HG03175 (cell line): ENCODE measurements around the gene WNT3A.
A peak's percentile ranks its signal among the peaks of the same experiment; 100 is the strongest.

Experiments used
- ATAC-seq: cut with Tn5 transposase; IDR thresholded peaks from one replicate; pipeline ENCODE4 v1.9.1; 2021; ENCODE audit warnings: mild to moderate bottlenecking, moderate library complexity; ENCODE audit not compliant: unreplicated experiment

The WNT3A gene

DNA sequence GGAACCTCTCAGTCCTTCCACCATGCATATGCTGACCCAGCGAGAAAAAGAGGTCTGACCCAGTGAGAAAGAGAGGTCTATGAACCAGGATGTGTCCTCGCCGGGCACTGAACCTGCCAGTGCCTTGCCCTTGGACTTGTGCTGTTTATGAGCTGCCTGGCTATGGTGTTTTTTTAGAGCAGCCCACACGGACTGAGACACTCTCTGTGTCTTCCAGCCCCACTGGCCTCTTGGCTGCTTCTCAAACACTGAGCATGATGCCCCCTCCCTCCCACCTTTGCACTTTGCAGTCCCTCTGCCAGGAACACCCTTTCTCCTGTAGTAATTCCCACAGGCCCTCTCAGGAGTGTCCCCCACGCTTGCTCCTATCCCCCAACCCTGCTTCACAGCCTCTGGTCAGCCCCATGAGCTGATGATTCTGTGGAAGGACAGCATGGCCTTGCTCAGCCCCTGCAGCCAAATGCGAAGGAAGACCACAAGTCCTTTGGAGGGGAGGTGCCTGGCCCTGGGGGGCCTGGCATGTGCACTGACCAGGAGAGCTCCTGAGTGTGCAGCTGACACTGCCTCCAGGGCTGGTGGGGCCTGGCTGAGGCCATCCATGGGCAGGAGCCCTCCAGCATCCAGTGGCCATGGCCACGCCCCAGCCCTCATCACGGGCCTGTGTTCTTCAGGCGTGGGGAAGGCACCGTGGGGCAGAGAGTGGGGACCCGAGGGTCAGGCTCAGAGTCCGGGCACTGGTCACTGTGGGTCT lies 23.8 kb downstream of the WNT3A start:
- ATAC-seq = no peak

DNA sequence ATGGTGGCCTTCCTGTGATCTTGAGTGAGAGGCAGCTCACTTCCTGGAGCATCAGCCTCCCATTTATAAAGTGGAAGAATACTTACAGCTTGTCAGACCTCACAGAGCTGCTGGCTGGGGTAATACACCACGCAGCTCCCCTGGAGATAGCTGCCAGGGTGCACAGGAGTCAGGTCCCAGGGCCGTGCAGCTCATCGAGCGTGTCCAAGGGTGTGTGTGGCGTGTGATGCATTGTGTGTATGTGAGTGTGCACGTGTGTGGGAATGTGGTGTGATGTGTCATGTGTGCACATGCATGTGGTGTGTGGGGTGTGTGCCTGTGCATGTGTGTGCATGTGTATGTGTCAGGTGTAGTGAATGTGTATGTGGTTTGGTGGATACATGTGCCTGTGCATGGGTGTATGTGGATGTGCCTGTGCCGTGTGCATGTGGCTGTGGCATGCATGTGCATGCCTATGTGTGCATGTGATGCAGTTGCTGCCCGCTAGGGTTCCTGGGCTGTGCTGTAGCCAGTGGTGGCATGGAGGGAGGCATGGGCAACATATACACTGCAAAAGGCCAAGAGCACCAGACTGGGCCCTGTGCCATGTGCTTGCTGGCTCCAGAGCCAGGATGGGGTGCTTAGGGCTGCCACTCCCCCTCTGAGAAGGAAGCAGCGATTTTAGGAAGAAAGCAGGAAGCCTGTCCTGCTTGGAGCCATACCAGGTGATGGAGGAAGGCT lies 24.6 kb downstream of the WNT3A start:
- ATAC-seq = no peak

- no peak for ATAC-seq
These were observed 25.2 kb downstream of the WNT3A start for GRCh38 chr1:228032041-228032440.

DNA sequence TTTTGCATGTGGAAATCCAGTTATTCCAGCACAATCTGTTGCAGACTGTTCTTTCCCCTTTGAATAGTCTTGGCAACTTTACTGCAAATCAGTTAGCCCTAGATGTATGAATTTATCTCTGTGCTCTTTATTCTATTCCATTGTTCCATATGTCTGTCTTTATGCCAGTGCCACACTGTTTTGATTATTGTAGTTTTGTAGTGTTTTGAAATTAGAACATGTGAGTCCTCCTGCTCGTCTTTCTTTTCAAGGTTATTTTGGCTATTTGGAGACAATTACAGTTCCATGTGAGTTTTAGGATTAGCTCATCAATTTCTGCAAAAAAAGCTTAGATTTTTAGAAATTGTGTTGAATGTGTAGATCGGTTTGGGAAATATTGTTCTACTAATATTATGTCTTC lies 26.6 kb downstream of the WNT3A start:
- ATAC-seq = no peak

DNA sequence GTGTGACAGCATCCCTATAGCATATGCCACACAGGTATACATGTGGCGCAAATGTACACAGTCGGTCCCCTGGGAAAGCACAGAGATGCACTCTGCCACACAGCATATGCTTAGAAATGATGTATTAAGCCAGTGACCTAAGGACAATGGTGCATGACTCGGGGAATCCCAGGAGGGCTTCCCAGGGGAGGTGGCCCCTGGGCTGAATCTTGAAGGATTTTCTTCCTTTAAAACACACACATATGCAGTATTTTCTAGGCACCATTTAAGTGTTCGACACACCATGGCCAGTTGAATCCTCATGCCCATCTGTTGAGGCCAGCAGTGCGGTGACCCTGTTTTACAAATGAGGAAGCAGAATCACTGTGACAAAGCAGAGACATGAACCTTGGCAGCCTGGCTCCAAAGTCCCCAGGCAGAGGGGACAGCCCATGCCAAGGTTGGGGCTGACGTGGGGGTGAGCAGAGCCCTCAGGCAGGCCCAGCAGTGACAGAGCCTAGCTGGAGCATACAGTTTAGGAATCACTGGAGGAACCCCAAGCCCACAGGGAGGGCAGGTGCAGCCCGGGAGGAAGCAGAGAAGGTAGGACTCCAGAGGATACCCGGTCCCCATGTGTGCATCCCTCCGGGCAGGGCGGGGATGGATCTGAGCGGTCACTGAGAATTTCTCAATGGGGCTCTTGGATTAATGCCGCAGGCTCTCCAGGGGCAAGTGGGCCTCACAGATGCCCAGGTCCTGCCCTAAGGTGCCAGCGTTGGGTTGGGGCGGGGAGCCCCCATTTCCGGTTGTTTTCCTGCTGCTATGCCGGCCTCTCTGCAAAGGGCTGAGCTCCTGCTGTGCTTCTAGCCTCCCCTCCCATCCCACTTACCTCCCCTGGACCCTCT lies 28.4 kb downstream of the WNT3A start:
- ATAC-seq = no peak

- ATAC-seq = no peak
These were observed 29.0 kb downstream of the WNT3A start for GRCh38 chr1:228035844-228036243.

DNA sequence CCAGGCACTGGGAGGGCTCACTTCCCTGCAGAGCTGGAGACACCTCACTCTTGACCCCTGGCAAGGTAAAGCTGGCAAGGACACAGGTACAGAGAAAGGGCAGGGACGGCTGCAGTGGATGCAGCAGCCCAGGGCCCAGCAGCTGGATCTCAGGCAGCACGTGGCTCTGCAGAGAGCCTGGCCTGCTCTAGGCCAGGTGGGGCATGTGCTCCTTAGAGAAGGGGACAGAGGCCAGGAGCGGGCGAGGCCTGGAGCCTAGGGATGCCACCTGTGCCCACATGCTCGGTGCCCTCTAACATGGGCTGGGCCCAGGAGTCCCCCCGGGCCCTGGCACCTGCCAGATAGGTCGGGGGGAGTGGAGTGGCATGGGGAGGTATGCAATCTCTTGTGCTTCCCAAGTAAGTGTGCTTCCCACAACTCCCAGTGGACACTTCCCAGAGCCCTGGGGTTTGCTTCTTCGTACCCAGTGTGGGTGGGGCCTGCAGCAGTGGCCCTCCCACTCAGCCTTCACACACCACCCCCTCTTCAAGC lies 30.0 kb downstream of the WNT3A start:
- ATAC-seq = no peak

GRCh38 chr1:228037401-228038386 lies 30.9 kb downstream of the WNT3A start:
- ATAC-seq = peak; percentile 81

DNA sequence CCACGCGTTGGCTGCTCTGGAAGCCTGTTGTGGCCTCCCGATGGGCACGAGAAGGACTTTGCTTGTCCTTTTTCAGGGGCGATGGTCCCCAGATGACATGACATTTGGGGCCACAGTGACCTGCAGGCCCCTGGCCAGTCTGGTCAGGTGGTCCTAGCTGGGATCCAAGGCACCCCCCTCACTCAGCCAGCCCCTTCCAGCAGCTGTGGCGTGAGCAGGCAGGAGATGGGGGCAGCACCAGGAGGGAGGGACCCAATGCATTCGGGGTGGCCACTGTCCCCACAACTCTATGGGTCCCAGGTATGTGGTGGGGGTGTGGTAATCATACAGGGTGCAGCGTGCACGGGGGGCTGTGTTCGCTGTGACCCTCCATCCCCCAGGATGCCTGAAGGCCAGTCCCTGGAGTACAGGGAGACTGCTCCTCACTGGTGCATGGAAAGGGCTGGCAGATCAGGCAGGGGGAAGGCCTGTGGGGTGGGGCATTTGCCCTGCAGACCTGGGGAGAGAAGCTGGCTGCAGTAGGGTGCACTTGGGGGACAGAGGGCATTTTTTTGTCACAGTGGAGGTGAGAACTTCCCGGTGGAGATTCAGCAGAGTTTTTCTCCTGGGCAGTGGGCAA lies 31.7 kb downstream of the WNT3A start:
- no peak for ATAC-seq

DNA sequence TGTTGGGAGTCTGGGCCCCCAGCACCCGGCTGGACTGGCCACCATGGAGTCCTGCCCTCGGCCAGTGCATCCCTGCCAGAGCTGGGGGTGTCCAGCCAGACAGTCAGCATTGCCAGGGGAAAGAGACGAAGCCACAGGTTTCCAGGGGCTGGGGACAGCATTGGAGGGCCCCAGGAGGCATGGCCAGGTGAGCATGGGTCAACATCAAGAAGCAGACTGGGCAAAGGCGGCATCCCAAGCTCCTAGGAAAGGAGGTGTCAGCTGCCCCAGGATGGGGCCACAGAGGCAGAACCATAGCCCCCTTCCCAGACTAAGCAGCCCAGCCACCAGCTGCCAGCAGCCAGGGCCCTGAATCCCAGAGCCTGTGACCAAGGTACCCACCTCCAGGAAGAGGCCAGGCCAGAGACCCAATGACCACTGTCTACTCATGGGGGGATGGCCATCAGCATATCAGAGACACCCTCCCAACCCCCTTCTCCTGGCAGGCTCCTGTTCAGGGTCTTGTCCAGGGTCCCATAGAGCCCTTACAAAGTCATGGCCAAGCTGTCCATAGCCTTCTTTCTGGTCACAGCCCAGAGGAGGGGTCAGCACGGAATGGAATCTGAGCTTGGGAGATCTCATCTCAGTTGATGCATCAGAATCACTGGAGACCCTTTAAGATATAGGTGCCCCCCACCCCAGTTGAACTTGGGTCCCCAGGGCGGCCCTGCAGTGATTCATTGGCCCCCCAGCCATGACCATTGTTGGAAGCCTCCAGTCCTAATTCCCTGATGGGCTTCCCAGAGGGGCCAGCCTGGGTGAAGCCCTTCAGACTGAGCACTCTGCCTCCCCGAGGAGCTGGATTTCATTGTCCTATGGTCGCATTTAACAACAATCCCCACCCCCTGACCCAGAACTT lies 32.5 kb downstream of the WNT3A start:
- ATAC-seq = no peak

- no peak for ATAC-seq
These were observed 33.2 kb downstream of the WNT3A start for GRCh38 chr1:228039986-228040385.

GRCh38 chr1:228041316-228041715 lies 34.5 kb downstream of the WNT3A start:
- no peak for ATAC-seq

- no peak for ATAC-seq
These were observed 35.7 kb downstream of the WNT3A start for GRCh38 chr1:228042508-228042907.

GRCh38 chr1:228043281-228043848 lies 36.6 kb downstream of the WNT3A start:
- no peak for ATAC-seq

DNA sequence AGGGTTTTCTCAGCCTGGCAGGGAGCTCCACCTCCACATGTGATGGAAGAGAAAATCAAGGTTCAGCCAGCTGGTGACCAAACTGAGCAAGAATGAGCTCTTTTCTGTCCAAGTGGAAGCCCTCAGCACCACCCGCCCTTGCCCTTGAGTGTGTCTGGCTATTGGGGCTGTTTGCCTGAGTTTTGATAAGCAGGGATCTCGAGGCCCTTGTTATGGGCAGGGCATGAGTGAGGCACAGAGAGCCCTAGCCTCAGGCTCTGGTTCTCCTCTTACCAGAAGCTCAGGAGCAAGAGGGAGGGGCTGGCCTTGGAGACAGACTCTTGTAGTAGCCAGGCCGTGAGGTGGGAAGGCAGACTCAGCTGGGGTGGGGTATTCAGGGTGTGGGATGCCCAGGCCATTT lies 38.2 kb downstream of the WNT3A start:
- no peak for ATAC-seq

DNA sequence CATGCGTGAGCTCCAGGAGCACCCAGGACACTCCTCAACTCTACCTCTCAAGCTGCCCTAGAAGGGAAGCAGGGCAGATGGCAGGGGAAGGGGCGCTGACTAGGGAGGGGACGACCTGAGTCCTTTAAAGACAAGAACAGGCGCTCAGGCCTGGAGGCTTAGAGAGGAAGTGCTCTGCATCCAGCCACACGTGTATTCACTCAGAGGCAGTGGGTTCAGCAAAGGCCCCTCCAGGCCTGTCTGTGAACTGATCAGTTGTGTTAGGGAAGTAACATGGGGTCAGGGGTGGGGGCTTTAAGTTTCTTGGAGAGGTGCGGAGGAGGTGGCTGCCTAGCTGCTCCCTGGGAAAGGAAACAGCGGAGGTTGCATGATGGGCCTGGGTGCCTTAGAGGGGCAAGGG lies 38.6 kb downstream of the WNT3A start:
- ATAC-seq = no peak

DNA sequence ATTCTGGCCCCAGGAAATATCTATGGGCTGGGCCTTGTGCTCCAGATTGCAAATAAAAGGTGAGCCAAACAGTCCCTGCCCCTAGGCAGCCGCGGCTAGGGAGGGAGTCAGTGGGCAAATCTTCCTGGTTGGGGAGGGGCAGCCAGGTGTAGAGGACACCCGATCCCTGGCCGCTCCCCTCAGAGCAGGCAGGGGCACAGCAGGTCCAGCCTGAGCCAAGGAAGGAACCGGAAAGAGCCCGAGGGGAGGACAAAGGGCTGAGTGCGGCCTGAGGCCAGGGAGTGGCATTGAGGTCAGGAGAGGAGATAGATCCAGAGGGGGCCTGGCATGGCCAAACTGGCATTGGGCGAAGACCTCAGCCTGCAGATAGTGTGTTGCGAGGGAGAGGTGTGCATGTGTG lies 39.1 kb downstream of the WNT3A start:
- no peak for ATAC-seq

DNA sequence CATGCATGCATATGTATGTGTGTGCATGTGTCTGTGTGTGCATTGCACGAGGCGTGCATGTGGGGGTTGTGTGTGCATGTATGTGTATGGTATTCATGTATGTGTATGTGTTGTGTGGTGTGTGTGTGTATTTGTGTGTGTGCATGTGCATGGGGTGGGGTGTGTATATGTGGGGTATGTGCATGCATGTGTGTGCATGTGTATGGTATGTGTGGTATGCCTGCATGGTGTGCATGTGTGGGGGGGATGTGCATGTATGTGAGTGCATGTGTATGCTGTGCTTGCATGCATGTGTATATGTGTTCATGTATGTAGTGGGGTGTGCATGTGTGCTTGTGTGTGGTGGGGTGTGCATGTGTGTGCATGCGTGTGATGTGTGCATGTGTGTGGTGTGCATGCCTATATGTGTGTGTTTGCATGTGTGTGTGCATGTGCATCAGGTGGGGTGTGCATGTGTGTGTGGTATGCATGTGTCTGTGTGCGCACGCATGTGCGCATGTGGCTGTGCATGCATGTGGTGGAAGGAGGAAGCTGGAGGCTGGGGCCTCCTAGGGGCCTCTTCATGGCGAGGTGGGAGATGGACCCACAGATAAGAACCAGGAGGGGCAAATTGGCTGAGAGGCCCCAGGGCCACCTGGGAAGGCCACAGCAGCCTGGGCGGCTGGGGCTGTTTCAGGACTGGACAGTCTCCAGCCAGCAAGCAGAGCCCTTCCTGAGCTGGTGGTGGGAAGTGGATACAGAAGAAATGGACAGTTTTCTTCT lies 39.8 kb downstream of the WNT3A start:
- ATAC-seq = no peak
